Testis (tissue), 2 donors: Measurements from ENCODE around the gene TGM5.

ENCODE experiments used
- POLR2A ChIP-seq: fragments of 450-650 bp; IDR thresholded peaks from one replicate; pipeline ENCODE4 v1.6.1; 2017; ENCODE audit warnings: antibody characterized with exemption, mild to moderate bottlenecking, moderate library complexity
- TF ChIP-seq, protein P1 (sequence below), 3 experiments: fragments of 450-650 bp in 2 of 3; fragments of 200-600 bp in 1 of 3; sonication (generic) in 1 of 3; IDR thresholded peaks; one replicate each; pipeline ENCODE4 v1.5.1; 2016 to 2019; ENCODE audit warnings: antibody characterized with exemption in 3 of 3, mild to moderate bottlenecking in 2 of 3, moderate library complexity in 1 of 3

DNA sequence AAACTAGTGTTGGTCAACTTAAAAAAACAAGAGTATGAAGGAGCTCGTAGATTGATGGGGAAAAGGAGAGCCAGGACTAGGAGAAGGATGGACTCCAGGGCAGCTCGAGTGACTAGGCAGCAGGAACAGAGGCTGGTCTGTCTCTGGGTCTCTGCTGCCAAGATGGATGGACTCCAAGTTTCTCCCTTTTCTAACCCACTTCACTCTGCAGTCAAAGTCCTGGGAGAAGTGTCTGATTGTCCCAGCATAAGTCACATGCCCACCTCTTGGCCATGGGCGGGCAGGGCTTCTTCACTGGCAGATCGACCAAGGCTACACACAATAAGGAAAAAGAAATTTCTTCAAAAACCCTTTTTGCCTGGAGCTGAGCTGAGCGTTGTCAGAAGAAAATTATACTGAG lies 36.8 kb downstream of the TGM5 start:
- TF ChIP-seq, protein P1, sequence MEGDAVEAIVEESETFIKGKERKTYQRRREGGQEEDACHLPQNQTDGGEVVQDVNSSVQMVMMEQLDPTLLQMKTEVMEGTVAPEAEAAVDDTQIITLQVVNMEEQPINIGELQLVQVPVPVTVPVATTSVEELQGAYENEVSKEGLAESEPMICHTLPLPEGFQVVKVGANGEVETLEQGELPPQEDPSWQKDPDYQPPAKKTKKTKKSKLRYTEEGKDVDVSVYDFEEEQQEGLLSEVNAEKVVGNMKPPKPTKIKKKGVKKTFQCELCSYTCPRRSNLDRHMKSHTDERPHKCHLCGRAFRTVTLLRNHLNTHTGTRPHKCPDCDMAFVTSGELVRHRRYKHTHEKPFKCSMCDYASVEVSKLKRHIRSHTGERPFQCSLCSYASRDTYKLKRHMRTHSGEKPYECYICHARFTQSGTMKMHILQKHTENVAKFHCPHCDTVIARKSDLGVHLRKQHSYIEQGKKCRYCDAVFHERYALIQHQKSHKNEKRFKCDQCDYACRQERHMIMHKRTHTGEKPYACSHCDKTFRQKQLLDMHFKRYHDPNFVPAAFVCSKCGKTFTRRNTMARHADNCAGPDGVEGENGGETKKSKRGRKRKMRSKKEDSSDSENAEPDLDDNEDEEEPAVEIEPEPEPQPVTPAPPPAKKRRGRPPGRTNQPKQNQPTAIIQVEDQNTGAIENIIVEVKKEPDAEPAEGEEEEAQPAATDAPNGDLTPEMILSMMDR (IDR thresholded peaks at IDR 0.05): no peak
- no peak for TF ChIP-seq POLR2A
